ENCODE data around the gene PCCA.

Gene PCCA

GRCh38 chr13:100478107-100478809 is 389.4 kb downstream of the PCCA start:
- DNase-seq: no peak

DNA sequence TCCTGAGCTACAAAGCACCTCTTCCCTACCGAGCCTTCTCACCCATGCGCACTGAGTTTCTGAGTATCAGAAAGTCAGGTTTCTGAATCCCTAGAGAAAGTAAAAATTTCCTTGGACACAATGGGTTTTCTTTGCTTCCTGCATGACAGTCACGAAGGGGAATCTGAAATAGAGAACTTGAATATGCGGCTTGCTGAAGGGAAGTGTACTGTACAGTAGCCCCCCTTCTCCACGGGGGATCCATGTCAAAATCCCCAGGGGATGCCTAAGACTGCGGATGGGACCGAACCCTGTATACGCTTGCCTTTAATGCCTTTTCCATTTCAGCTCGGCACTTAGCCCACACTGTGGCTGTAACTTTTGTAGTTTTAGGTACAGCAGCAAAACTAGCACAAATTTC is 391.8 kb downstream of the PCCA start:
- DNase-seq: no peak

DNA sequence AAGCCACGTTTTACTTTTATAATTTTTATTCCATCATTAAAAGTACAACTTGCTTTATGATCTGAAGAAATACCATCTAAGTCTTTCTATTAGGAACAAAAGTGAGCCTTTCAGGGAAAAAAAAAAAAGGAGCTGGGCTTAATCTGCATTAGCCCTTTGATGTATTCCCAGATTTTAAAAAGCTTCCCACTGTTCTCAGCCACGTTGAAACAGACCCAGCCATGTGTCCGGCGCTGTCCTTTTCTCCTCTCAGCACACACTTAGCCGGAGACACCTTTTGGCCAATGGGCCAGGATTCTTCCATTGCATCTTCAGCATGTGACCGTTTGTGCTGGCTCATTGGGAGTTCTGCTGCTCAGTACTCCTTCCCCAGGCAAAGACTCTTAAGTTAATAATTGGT is 394.2 kb downstream of the PCCA start:
- no peak for DNase-seq

DNA sequence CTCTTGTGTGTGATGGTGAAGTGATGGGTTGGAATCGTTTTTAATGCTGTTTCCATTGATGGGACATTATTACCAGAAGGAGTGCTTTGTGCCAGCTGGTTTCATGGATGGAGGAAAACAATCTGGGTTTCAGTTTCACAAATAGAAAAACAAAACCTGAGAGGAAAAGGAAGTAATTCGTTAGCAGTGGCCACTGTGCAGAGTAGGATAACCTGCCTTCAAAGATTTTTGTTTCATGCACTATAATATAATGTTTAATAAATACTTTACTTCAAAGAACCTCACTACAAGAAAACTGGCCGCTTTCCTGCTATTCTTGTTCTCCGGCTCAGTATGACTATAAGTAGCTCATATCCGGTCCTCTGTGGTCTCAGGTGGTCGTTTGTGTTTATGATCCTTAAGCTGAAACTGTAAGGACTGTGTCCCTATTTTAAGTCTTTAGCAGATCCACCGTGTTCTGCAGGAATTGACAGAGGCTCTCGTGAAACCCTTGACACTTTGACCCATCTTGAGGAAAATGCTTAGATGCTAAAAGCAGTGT is 395.0 kb downstream of the PCCA start:
- DNase-seq: no peak

DNA sequence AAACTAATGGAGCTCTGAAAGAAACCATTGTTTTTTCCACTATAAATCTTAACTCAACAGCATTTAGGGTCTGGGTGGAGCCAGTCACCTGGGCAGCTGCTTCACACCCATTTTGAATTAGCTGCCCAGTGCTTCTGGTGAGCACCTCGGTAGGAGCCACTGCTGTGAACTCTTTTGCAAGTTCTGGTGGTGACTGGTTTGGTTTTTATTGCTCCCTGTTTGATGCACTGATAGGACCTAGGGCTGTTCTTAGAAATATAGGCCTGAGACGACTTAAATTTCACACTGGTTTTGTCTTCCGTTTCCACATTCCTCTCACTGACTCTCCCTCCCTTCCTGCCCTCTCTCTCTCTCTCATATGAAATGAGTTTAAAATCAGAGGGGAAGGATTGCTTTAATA is 395.8 kb downstream of the PCCA start:
- no peak for DNase-seq

DNA sequence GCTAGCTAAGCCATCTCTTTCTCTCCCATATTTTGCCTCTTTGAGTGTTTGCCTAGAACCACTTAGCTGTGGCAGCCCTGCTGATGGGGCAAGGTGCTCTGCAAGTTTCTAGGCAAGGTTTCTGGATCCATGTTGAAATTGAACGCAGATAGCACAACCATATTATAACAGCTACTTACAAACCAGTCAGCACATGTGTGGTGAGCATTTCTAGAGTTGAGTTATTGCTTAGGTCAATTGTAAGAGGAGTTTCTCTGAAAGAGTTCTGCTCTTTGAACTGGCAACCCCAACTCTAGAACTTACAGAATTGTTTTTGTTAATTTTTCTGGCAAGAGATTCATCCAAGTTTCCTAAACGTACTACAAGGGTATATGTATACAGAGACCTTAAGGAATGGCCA is 396.4 kb downstream of the PCCA start:
- DNase-seq: no peak

DNA sequence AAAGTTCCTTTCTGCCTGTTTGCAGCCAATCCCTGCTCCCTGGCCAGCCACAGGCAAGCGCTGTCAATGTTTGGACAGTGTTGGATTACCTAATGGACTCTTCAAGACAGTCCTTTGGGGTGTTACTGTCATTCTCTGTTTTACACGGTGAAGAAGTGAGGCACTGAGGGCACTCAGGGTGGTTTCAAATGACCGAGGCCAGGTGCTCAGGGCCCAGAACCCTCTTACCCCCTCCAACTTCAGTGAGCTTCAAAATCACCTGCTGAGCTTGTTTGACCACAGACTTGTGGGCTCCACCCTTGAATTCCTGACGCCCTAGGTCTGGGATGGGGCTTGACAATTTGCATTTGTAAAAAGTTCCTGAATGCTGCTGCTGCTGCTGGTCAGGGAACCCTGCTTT is 401.8 kb downstream of the PCCA start:
- no peak for DNase-seq

GRCh38 chr13:100491164-100491842 is 402.4 kb downstream of the PCCA start:
- DNase-seq: no peak

GRCh38 chr13:100493418-100493817 is 404.5 kb downstream of the PCCA start:
- no peak for DNase-seq

DNA sequence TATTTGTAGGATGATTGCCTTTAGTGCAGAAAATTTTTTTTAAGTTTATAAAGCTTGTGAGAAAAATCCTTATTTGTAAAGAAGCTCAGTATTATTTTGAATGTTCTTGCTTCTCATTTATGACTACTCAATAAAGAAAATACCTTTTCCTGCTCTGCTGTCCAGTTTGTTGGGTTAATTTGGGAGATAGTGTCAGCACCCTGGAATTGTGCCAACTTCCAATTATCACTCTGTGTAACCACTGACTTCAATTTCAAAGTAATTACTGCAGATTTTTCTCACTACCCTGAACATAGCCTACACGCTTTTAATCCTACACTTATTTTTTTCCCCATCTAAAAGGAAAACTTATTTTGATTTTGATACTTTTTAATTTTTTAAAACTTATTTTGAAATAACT is 406.6 kb downstream of the PCCA start:
- DNase-seq: no peak

- DNase-seq: no peak
Measured at GRCh38 chr13:100497389-100497788, 408.5 kb downstream of the PCCA start.

DNA sequence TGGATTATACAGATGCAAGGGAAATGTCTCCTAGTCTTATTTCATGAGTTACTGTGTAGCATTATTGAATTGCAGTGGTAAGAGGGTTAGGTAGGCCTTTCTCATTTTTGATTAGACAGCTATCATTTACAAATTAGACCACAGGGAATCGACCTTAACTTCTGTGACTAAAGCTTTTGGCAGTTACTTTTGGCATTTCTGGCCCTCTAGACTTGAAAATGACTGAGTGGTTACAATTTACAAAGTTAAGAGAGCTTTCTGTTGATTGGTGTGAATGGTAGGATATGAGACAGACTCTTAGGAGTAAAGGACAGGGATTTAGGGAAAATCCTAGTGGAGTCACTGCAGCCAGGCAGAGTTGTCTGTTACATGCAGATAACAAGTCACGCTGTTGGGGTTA is 413.6 kb downstream of the PCCA start:
- DNase-seq: no peak

DNA sequence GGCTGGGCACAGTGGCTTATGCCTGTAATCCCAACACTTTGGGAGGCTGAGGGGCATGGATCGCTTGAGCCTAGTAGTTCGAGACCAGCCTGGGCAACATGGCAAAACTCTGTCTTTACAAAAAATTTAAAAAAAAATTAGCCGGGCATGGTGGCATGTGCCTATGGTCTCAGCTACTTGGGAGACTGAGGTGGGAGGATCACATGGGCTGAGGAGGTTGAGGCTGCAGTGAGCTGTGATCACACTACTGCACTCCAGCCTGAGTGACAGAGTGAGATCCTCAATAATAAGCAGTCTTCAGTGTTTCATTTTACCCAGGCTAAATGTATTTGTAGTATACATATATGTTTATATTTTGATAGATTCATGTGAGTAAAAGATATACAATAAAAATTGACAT is 414.7 kb downstream of the PCCA start:
- DNase-seq: no peak

DNA sequence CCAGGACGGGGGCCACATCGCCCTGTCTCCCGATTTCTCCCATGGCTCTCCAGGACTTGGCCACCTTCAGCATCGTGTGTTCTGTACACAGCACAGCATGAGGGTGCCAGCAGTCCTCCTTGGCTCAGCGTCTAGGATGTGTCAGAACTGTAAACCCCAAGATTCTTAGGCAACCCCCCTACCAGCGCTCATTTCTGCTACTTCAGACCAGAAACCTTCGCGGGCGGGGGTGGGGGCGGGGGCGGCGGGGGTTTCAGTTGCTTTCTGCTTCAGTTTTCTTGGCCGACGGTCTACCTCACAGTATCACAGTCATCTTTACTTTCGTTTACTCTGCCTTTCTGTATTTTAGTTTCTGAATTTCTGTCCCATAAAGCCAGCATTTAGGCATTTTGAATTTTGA is 417.3 kb downstream of the PCCA start:
- DNase-seq: no peak

DNA sequence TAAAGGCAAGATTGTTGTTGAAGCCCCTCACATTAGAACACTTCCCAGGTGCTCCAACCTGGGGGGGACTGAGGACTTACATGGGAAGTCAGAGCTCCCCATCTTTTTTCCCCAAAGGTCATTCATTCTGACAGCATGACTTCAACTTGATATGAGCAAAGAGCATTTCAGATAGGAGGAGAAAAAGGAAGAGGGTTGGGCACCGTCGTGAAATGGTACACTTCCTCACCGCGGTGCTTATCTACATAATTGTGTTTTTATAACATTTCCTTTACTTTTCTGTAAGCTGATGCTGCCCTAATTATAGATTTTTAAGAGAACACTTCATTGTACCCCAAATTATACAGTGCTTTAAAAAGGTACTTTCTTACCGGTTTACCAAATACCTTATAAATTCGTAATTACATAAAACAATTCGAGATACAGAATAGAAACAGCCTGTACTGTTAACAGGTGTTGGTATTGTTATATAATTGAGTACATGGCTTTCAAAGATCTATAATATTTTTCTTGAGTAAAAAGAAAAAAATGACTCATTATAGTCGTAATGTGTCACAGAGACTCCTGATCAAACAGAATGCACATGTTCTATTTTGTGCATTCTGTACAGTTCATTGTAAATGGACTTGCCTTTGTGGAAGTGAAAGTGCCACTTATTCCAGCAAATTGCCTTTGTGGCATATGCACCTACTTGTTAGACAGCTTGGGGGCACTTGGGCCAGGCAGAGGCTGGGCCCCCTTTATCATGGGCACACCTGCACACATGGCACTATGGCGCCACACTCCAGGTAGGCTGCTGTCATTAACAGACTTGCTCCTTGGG is 417.9 kb downstream of the PCCA start:
- DNase-seq: no peak

DNA sequence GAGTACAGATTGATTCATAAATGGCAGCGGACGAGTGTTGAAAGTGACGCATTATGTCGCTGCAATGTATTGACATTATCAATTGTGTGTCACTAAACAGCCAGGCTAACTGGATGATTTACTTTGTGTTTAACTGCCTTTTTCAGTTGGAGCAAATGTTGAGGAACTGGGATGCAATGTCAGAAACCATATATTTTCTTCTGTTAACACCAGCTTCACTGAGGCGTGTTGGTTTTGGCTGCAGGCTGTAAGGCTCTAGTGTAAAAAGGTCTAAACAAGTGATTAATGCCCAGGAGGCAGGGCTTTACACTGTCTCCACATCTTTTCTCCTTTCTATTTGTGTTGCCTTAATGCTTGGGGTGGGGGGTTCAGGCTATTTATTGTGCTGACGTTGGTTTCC is 419.6 kb downstream of the PCCA start:
- DNase-seq: no peak

DNA sequence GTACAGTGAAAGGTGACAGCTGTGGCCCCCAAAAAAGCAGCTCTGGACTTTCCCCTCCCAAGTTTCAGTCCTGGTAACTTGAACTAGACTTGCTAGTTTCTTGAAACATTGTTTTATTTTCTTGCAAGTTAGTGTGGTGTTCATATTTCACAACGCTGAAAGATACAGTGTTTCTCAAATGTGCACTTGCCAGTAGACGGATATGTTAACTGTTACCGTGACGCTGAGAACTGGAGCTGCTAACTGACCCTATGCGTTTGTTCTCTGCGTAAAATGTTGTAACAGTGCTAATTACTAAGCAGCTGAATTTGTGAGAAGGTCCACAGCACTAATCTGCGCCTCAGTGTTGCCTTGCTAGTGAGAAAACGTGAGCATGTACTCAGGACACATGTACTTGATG is 420.1 kb downstream of the PCCA start:
- DNase-seq: no peak

- DNase-seq: no peak
Measured at GRCh38 chr13:100510208-100510957, 421.5 kb downstream of the PCCA start.

DNA sequence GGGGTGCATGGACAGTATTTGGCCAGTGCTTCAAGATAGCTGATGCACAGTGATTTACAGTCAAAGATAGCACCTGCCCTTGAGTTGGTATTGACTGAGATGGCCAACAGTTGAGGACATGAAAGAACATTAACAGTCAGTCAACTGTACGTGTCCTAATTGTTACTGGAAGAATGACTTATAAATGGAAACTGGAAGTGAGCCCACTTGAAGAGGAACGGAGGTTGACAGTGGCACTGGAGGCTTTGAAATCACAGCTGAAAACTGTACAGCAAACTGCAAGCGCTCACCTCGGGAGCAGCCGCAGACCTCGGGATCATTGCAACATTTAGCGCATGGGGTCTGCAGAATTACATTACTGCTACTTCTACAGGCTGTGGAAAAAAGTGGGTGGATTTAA is 422.6 kb downstream of the PCCA start:
- no peak for DNase-seq

GRCh38 chr13:100512422-100512821 is 423.5 kb downstream of the PCCA start:
- DNase-seq: no peak

GRCh38 chr13:100513171-100513570 is 424.3 kb downstream of the PCCA start:
- no peak for DNase-seq

DNA sequence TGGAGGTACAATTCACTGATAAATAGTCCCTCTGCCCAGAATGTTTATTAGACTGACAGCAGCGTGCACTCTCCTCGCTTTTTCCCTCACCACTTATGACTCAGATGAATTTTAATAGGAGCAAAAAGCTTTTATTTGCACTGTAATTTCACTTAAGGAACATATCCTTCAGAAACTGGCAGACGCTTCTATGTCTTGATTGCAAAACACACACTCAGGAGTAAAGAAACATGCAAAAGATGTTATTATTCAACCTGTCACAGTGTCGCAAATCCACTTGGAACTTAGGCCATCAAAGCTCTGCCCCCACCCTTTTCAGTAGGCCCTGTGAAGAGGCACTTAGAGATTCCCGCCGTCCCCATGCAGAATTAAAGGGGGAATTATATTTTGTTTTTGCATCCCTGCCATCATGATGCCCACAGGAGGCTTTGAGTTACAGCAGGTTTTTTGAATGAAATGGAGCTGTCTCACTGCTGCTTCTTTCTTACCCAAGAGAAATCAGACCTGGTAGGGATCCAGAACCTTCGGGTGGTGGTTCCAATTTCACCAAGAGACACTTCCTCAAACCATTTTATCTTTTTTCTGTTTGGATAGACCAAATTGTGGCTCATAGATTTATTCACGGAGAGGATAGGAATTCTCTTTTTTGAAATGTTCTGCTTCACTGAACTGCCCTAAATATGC is 425.2 kb downstream of the PCCA start:
- no peak for DNase-seq
